Measurements from ENCODE around the gene SLC9A9.

The SLC9A9 gene

GRCh38 chr3:143413372-143413771 is 434.9 kb downstream of the SLC9A9 start:
- DNase-seq (ENCODE audit: low spot score), result no peak

- no peak for DNase-seq (ENCODE audit: low spot score)
These were observed 436.2 kb downstream of the SLC9A9 start for GRCh38 chr3:143412084-143412483.

GRCh38 chr3:143410259-143410658 is 438.0 kb downstream of the SLC9A9 start:
- DNase-seq (ENCODE audit: low spot score), result no peak

GRCh38 chr3:143408771-143409170 is 439.5 kb downstream of the SLC9A9 start:
- no peak for DNase-seq (ENCODE audit: low spot score)

- DNase-seq (ENCODE audit: low spot score), result no peak
These were observed 445.7 kb downstream of the SLC9A9 start for GRCh38 chr3:143402602-143403001.

- DNase-seq (ENCODE audit: low spot score), result no peak
These were observed 451.5 kb downstream of the SLC9A9 start for GRCh38 chr3:143396790-143397189.

GRCh38 chr3:143389388-143389787 is 458.9 kb downstream of the SLC9A9 start:
- no peak for DNase-seq (ENCODE audit: low spot score)

GRCh38 chr3:143387425-143387824 is 460.8 kb downstream of the SLC9A9 start:
- no peak for DNase-seq (ENCODE audit: low spot score)

GRCh38 chr3:143384076-143384475 is 464.2 kb downstream of the SLC9A9 start:
- no peak for DNase-seq (ENCODE audit: low spot score)

GRCh38 chr3:143383421-143383820 is 464.8 kb downstream of the SLC9A9 start:
- DNase-seq (ENCODE audit: low spot score), result no peak

GRCh38 chr3:143382816-143383215 is 465.5 kb downstream of the SLC9A9 start:
- DNase-seq (ENCODE audit: low spot score), result no peak

GRCh38 chr3:143380449-143380848 is 467.8 kb downstream of the SLC9A9 start:
- no peak for DNase-seq (ENCODE audit: low spot score)

GRCh38 chr3:143375698-143376097 is 472.6 kb downstream of the SLC9A9 start:
- no peak for DNase-seq (ENCODE audit: low spot score)

- no peak for DNase-seq (ENCODE audit: low spot score)
These were observed 481.1 kb downstream of the SLC9A9 start for GRCh38 chr3:143367171-143367570.

GRCh38 chr3:143366672-143367071 is 481.6 kb downstream of the SLC9A9 start:
- no peak for DNase-seq (ENCODE audit: low spot score)

GRCh38 chr3:143363949-143364348 is 484.3 kb downstream of the SLC9A9 start:
- DNase-seq (ENCODE audit: low spot score), result no peak

GRCh38 chr3:143363276-143363675 is 485.0 kb downstream of the SLC9A9 start:
- no peak for DNase-seq (ENCODE audit: low spot score)

GRCh38 chr3:143362115-143362991 is 485.9 kb downstream of the SLC9A9 start:
- no peak for DNase-seq (ENCODE audit: low spot score)

- DNase-seq (ENCODE audit: low spot score), result no peak
These were observed 486.7 kb downstream of the SLC9A9 start for GRCh38 chr3:143361589-143361988.

- DNase-seq (ENCODE audit: low spot score), result no peak
These were observed 488.0 kb downstream of the SLC9A9 start for GRCh38 chr3:143360244-143360643.

GRCh38 chr3:143358793-143359491 is 489.3 kb downstream of the SLC9A9 start:
- DNase-seq (ENCODE audit: low spot score), result no peak

GRCh38 chr3:143358155-143358792 is 490.0 kb downstream of the SLC9A9 start:
- no peak for DNase-seq (ENCODE audit: low spot score)

- no peak for DNase-seq (ENCODE audit: low spot score)
These were observed 490.6 kb downstream of the SLC9A9 start for GRCh38 chr3:143357700-143358099.

Measured in left forelimb (tissue), 1 donor.